Measurements from ENCODE around the gene MSRB3. TPM values are rescaled to one million over a fixed set of nuclear protein-coding genes. Genes with fewer than 3 reads are reported as not detected.

Gene MSRB3
- total RNA-seq, 1 experiment from 2014 or later, result 1.8 TPM

DNA sequence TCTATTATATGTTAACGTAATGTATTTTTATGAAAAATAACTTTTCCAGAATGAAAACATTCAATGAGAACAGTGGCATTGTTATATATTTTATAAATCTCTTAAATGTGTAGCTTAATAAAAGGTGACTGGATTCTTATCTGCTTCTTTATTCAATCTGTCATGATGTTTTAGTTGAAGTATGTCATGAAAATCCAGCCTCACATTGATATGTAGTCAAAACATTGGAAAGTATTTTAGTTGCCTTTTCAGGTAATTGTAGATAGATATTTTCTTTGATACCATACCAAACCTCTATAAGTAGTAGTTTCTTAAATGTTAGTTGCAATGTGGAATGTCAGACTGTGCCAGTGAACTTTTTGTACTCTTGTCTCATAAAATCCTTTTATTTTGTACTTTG lies 41.3 kb upstream of the MSRB3 start (continued):
- TF ChIP-seq ZNF512 (CRISPR knock-in tag; IDR thresholded peaks at IDR 0.05; ENCODE audit: borderline replicate concordance), result no peak
- TF ChIP-seq NFYB (CRISPR knock-in tag; conservative IDR thresholded peaks at IDR 0.05; ENCODE audit: low read depth), result no peak

DNA sequence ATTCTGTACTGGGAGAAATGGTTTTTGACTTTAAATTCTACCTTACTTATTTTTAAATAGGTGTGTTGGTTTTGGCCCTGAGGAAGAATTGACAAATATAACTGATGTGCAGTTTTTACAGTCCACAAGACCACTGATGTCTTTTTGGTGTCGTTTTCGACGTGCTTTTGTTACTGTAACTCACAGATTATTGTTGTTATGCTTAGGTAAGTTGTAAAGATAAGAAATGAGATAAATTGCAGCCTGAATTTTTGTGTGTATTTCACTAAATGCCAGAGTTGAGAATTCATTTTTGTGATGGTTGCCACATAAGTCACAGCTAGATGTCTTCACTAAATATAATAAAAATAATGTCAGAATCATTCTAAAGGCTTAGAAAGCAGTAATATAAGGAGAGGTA lies 39.9 kb upstream of the MSRB3 start:
- H3K4me3 Mint-ChIP-seq, result no peak overlapping the region
- POLR2A ChIA-PET, result no interaction called here
- no peaks in the 10 kb centered on the region for H3K9me3 Mint-ChIP-seq
- TF ChIP-seq ARID4B (CRISPR knock-in tag; IDR thresholded peaks at IDR 0.05; ENCODE audit: borderline replicate concordance) (no peak), SOX15 (CRISPR knock-in tag; IDR thresholded peaks at IDR 0.05) (no peak), GTF2I (CRISPR knock-in tag; conservative IDR thresholded peaks at IDR 0.05) (no peak), RORB (CRISPR knock-in tag; IDR thresholded peaks at IDR 0.05) (no peak)
- no peak for ATAC-seq
- CTCF ChIA-PET, result no interaction called here
- no peaks in the 10 kb centered on the region for H3K27me3 Mint-ChIP-seq (ENCODE audit: low read depth)
- peaks cover 21% of the 10 kb centered on the region for H3K36me3 Mint-ChIP-seq
- H3K27ac Mint-ChIP-seq, result no peak overlapping the region
- peaks cover 1% of the 10 kb centered on the region; the same call in 1 of the 2 replicates for H3K4me1 Mint-ChIP-seq
- no peak for DNase-seq (ENCODE audit: low spot score)

- Mint-ChIP-seq H3K4me1 (no peaks in the 10 kb centered on the region), H3K27me3 (ENCODE audit: low read depth) (no peaks in the 10 kb centered on the region), H3K27ac (no peak overlapping the region), H3K9me3 (no peaks in the 10 kb centered on the region), H3K4me3 (no peak overlapping the region), H3K36me3 (peaks cover 15% of the 10 kb centered on the region)
- ChIA-PET POLR2A (no interaction called here), CTCF (no interaction called here)
- ATAC-seq, result no peak
- DNase-seq (ENCODE audit: low spot score), result no peak
- TF ChIP-seq MLX (CRISPR knock-in tag; IDR thresholded peaks at IDR 0.05) (no peak), ZNF423 (CRISPR knock-in tag; IDR thresholded peaks at IDR 0.05) (no peak), SOX15 (CRISPR knock-in tag; IDR thresholded peaks at IDR 0.05) (no peak), NR2C2 (CRISPR knock-in tag; IDR thresholded peaks at IDR 0.05) (no peak), TCF7 (CRISPR knock-in tag; IDR thresholded peaks at IDR 0.05; ENCODE audit: low read depth) (no peak), ZNF121 (CRISPR knock-in tag; IDR thresholded peaks at IDR 0.05) (no peak), ELF4 (CRISPR knock-in tag; IDR thresholded peaks at IDR 0.05; ENCODE audit: low read depth) (no peak), RELA (CRISPR knock-in tag; IDR thresholded peaks at IDR 0.05; ENCODE audit: borderline replicate concordance) (no peak), HMGXB4 (CRISPR knock-in tag; IDR thresholded peaks at IDR 0.05) (no peak)
- TF ChIP-seq, protein P1, sequence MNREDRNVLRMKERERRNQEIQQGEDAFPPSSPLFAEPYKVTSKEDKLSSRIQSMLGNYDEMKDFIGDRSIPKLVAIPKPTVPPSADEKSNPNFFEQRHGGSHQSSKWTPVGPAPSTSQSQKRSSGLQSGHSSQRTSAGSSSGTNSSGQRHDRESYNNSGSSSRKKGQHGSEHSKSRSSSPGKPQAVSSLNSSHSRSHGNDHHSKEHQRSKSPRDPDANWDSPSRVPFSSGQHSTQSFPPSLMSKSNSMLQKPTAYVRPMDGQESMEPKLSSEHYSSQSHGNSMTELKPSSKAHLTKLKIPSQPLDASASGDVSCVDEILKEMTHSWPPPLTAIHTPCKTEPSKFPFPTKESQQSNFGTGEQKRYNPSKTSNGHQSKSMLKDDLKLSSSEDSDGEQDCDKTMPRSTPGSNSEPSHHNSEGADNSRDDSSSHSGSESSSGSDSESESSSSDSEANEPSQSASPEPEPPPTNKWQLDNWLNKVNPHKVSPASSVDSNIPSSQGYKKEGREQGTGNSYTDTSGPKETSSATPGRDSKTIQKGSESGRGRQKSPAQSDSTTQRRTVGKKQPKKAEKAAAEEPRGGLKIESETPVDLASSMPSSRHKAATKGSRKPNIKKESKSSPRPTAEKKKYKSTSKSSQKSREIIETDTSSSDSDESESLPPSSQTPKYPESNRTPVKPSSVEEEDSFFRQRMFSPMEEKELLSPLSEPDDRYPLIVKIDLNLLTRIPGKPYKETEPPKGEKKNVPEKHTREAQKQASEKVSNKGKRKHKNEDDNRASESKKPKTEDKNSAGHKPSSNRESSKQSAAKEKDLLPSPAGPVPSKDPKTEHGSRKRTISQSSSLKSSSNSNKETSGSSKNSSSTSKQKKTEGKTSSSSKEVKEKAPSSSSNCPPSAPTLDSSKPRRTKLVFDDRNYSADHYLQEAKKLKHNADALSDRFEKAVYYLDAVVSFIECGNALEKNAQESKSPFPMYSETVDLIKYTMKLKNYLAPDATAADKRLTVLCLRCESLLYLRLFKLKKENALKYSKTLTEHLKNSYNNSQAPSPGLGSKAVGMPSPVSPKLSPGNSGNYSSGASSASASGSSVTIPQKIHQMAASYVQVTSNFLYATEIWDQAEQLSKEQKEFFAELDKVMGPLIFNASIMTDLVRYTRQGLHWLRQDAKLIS (CRISPR knock-in tag; IDR thresholded peaks at IDR 0.05; ENCODE audit: borderline replicate concordance), result no peak
- TF ChIP-seq, protein P2, sequence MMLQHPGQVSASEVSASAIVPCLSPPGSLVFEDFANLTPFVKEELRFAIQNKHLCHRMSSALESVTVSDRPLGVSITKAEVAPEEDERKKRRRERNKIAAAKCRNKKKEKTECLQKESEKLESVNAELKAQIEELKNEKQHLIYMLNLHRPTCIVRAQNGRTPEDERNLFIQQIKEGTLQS (CRISPR knock-in tag; conservative IDR thresholded peaks at IDR 0.05), result no peak
- TF ChIP-seq, protein P3, sequence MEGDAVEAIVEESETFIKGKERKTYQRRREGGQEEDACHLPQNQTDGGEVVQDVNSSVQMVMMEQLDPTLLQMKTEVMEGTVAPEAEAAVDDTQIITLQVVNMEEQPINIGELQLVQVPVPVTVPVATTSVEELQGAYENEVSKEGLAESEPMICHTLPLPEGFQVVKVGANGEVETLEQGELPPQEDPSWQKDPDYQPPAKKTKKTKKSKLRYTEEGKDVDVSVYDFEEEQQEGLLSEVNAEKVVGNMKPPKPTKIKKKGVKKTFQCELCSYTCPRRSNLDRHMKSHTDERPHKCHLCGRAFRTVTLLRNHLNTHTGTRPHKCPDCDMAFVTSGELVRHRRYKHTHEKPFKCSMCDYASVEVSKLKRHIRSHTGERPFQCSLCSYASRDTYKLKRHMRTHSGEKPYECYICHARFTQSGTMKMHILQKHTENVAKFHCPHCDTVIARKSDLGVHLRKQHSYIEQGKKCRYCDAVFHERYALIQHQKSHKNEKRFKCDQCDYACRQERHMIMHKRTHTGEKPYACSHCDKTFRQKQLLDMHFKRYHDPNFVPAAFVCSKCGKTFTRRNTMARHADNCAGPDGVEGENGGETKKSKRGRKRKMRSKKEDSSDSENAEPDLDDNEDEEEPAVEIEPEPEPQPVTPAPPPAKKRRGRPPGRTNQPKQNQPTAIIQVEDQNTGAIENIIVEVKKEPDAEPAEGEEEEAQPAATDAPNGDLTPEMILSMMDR (IDR thresholded peaks at IDR 0.05), result no peak
Observed at GRCh38 chr12:65248656-65249633, 29.5 kb upstream of the MSRB3 start.
